OCI-LY7 (cell line): ENCODE measurements around the gene NABP2. TPM values are rescaled to one million over a fixed set of nuclear protein-coding genes. Genes with fewer than 3 reads are reported as not detected.

ENCODE experiments used
- BruUV-seq: library from RNA; stranded (reverse); fragments of 400-500 nt; replicated peaks from 2 replicates; lab custom pipeline; 2021; lab: Mats Ljungman, UMichigan
- CTCF ChIA-PET: fragments of 300-600 bp; sonication (Branson Sonifier 250); formaldehyde crosslinking; loops from one replicate; lab custom pipeline; 2022; ENCODE audit warnings: antibody characterized with exemption; ENCODE audit not compliant: unreplicated experiment; lab: Charles Lee
- POLR2A ChIA-PET: fragments of 300-600 bp; sonication (Branson Sonifier 250); formaldehyde crosslinking; loops from one replicate; lab custom pipeline; 2022; ENCODE audit warnings: antibody characterized with exemption; lab: Charles Lee
- DNase-seq: peaks from one replicate; pipeline ENCODE4 v3.0.0-alpha.2; 2015; ENCODE audit warnings: low spot score
- H2AFZ ChIP-seq: fragments of 200-600 bp; sonication (generic), shearing (Covaris generic); 2 replicates; pipeline ENCODE4 v1.6.1; 2014; ENCODE audit warnings: mild to moderate bottlenecking, antibody characterized with exemption, low read length, moderate library complexity
- H3K27ac ChIP-seq: fragments of 200-600 bp; sonication (generic); 2 replicates; pipeline ENCODE4 v1.5.1; 2014; ENCODE audit warnings: mixed run types, low read depth, mild to moderate bottlenecking, moderate library complexity, low read length, inconsistent platforms; ENCODE audit not compliant: poor library complexity, severe bottlenecking
- H3K36me3 ChIP-seq: fragments of 200-600 bp; sonication (generic); 2 replicates; pipeline ENCODE4 v1.6.1; 2014; ENCODE audit warnings: mild to moderate bottlenecking, antibody characterized with exemption, low read length, moderate library complexity, mixed read lengths; ENCODE audit not compliant: insufficient read depth
- H3K4me1 ChIP-seq: fragments of 200-600 bp; sonication (generic); 2 replicates; pipeline ENCODE4 v1.5.1; 2014; ENCODE audit warnings: mild to moderate bottlenecking, low read length; ENCODE audit not compliant: insufficient read depth, poor library complexity, severe bottlenecking
- H3K4me2 ChIP-seq: fragments of 200-600 bp; sonication (generic); 2 replicates; pipeline ENCODE4 v1.6.1; 2014; ENCODE audit warnings: mild to moderate bottlenecking, low read length
- H3K4me3 ChIP-seq: fragments of 200-600 bp; sonication (generic); 2 replicates; pipeline ENCODE4 v1.5.1; 2014; ENCODE audit warnings: mild to moderate bottlenecking, low read depth, low read length; ENCODE audit not compliant: poor library complexity, severe bottlenecking
- H3K79me2 ChIP-seq: fragments of 200-600 bp; sonication (generic); 2 replicates; pipeline ENCODE4 v1.6.1; 2016; ENCODE audit warnings: low read depth, mild to moderate bottlenecking, low read length, moderate library complexity, mixed read lengths; ENCODE audit not compliant: insufficient read depth
- H3K9me2 ChIP-seq: fragments of 200-600 bp; sonication (generic); 2 replicates; pipeline ENCODE4 v1.6.1; 2016; ENCODE audit warnings: mild to moderate bottlenecking, low read length, mixed read lengths; ENCODE audit not compliant: insufficient read depth
- H3K9me3 ChIP-seq: fragments of 200-600 bp; sonication (generic); 2 replicates; pipeline ENCODE4 v1.6.1; 2014; ENCODE audit warnings: mild to moderate bottlenecking, mixed run types, low read length, mixed read lengths
- H4K20me1 ChIP-seq: fragments of 200-600 bp; sonication (generic); 2 replicates; pipeline ENCODE4 v1.6.1; 2014; ENCODE audit warnings: mild to moderate bottlenecking, antibody characterized with exemption, low read length, moderate library complexity, mixed read lengths; ENCODE audit not compliant: insufficient read depth
- CTCF ChIP-seq: fragments of 200-600 bp; sonication (generic); conservative IDR thresholded peaks from 2 replicates; pipeline ENCODE4 v1.5.1; 2014; ENCODE audit warnings: mild to moderate bottlenecking, antibody characterized with exemption, low read length, moderate library complexity, mixed read lengths
- EZH2phosphoT487 ChIP-seq: fragments of 200-600 bp; sonication (generic); IDR thresholded peaks from 2 replicates; pipeline ENCODE4 v1.6.1; 2018; ENCODE audit warnings: low read depth, borderline replicate concordance, mild to moderate bottlenecking, mixed run types, antibody characterized with exemption, low read length, moderate library complexity, mixed read lengths
- intact Hi-C: fragments of 100-400 bp; cut with micrococcal nuclease; formaldehyde crosslinking; loops from one replicate; pipeline ENCODE4 v1.10.0; 2022; ENCODE audit not compliant: unreplicated experiment
- total RNA-seq, 2 experiments: library from RNA; depleted of rRNA in 1 of 2; stranded (reverse); fragments of >200 nt in 1 of 2; shearing (Covaris generic) in 1 of 2; gene quantifications; 2 replicates each; pipeline ENCODE4 v1.2.3, GENCODE V29; 2014 to 2022

The NABP2 gene
- total RNA-seq, 2 experiments from 2014 or later = 37.5 to 61.1 TPM

GRCh38 chr12:56219840-56220239, 4.3 kb upstream of the NABP2 start:
- intact Hi-C loops = loop anchor here (2.0 kb wide), 1 partner anchor 13 kb away; no protein-coding TSS in a partner anchor

DNA sequence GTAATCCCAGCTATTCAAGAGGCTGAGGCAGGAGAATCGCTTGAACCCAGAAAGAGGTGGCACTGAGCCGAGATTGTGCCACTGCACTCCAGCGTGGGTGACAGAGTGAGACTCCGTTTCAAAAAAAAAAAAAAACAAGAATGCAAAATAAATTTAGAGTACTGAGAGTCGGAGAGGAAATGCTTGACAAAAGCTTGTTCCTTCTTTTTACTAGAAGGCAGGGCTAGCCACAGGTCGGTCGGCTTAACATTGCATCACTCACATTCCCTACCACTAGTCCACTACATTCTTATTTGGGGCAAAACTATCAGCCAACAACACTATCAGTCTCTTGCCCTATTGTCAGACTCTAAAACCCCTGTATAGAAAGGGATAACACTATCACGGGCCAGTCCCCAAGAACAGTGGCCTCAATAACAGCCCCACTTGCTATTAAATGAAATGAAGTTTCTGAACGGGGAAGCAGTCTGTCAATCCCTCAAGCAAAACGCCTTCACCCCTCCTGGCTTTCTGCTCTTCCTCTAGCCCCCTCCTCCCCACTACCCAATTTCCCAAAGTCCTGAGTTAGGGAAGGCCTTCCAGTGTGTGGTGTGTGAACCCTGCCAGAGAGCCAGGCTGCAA, 3.4 kb upstream of the NABP2 start:
- H3K79me2 ChIP-seq = peaks cover 23% of the 10 kb centered on the region; the same call in 1 of the 2 replicates
- H3K36me3 ChIP-seq = peaks cover 9% of the 10 kb centered on the region
- H3K9me2 ChIP-seq = no peaks in the 10 kb centered on the region
- no peaks in the 10 kb centered on the region for H3K9me3 ChIP-seq
- peak overlapping the region; percentile 65; the same call in 1 of the 2 replicates for H2AFZ ChIP-seq
- H3K4me1 ChIP-seq = peaks cover 40% of the 10 kb centered on the region
- intact Hi-C loops = loop anchor here (2.0 kb wide), 1 partner anchor 14 kb away; no protein-coding TSS in a partner anchor
- POLR2A ChIA-PET = interaction anchor here (0.6 to 4.2 kb wide), 16 partner anchors 11 to 301 kb away, joined by 3 to 85 read pairs (median 5); partner anchors contain the start of genes ANKRD52, IL23A, RBMS2 and SMARCC2
- H4K20me1 ChIP-seq = no peaks in the 10 kb centered on the region
- peak overlapping the region; percentile 81 for H3K4me3 ChIP-seq
- BruUV-seq = TSS peak; percentile 85
- peak overlapping the region; percentile 77 for H3K27ac ChIP-seq
- TF ChIP-seq EZH2phosphoT487 = no peak
- no peak for TF ChIP-seq CTCF
- peak; percentile 71 for DNase-seq
- peak overlapping the region; percentile 100 for H3K4me2 ChIP-seq
- CTCF ChIA-PET = interaction anchor here (0.8 to 3.4 kb wide), 4 partner anchors 14 to 244 kb away, joined by 3 to 35 read pairs (median 6); no protein-coding TSS in a partner anchor

More at GRCh38 chr12:56219840-56220239, 4.3 kb upstream of the NABP2 start:
- no TSS peak for BruUV-seq
- peak overlapping the region; percentile 81 for H3K4me3 ChIP-seq
- no peak for DNase-seq
- H3K36me3 ChIP-seq = peaks cover 17% of the 10 kb centered on the region
- CTCF ChIA-PET = interaction anchor here (0.8 to 3.4 kb wide), 2 partner anchors 14 to 19 kb away, joined by 3 to 35 read pairs; no protein-coding TSS in a partner anchor
- no peaks in the 10 kb centered on the region for H3K9me2 ChIP-seq
- no peaks in the 10 kb centered on the region for H3K9me3 ChIP-seq
- no peak for TF ChIP-seq CTCF
- no peak for TF ChIP-seq EZH2phosphoT487
- H3K4me2 ChIP-seq = peak overlapping the region; percentile 100
- H2AFZ ChIP-seq = no peak overlapping the region
- no peaks in the 10 kb centered on the region for H4K20me1 ChIP-seq
- H3K79me2 ChIP-seq = peaks cover 22% of the 10 kb centered on the region; the same call in 1 of the 2 replicates
- peaks cover 33% of the 10 kb centered on the region for H3K4me1 ChIP-seq
- POLR2A ChIA-PET = interaction anchor here (0.8 to 4.2 kb wide), 4 partner anchors 13 to 115 kb away, joined by 3 to 85 read pairs (median 4); no protein-coding TSS in a partner anchor
- peak overlapping the region; percentile 77 for H3K27ac ChIP-seq
